ENCODE measurements around the gene SP7.
A peak's percentile ranks its signal among the peaks of the same experiment; 100 is the strongest.
"Not testable (repeated sequence)": the region's sequence is repeated elsewhere in the genome, so short reads cannot be mapped to it uniquely, and the experiment has no call there.

SP7 gene

DNA sequence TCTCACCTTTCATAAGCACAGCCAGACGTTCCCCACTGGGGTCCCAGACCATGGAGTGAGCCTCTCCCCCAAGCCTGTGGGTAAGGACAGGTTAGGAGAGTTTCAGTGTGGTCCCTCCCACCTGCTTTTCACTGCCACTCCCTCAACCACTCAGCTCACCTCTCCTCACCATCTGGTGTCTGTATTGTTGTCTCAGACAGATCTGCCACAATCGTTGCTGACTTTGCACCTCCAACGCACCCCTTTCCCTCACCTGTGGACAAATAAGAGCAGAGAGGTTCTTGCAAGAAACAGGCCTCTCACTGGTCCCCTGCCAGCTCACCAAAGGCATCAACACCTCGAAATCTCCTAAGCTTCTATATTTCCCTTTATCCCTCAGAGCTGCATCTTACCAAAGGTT is 27.9 kb downstream of the SP7 start:
- DNase-seq, result no peak

DNA sequence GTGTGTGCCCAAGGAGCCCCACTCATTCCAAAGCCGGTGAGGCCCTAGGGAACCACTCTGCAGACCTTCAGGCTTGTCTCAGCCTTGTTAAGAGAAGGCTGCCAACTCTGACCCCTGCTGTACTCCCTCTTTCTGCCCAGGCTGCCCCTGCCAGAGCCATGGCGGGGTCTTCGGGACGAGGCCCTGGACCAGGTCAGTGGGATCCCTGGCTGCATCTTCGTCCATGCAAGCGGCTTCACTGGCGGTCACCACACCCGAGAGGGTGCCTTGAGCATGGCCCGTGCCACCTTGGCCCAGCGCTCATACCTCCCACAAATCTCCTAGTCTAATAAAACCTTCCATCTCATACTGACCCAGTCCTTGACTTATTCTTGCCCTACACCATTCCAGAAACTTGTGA is 29.3 kb downstream of the SP7 start:
- no peak for DNase-seq

DNA sequence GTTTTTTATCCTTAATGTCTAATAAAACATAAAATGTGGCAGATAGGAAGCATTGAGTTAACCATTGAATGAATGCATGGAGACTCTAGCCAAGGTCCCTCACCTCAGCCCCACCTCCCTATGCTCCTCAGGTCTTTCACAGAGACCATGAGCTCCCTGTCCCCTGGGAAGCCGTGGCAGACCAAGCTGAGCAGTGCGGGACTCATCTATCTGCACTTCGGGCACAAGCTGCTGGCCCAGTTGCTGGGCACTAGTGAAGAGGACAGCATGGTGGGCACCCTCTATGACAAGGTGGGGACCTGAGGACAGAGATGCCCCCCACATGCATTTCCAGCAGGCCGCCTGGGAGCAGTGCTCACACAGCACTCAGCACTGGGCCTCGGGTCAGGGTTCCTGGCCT is 33.3 kb downstream of the SP7 start:
- DNase-seq, result no peak

DNA sequence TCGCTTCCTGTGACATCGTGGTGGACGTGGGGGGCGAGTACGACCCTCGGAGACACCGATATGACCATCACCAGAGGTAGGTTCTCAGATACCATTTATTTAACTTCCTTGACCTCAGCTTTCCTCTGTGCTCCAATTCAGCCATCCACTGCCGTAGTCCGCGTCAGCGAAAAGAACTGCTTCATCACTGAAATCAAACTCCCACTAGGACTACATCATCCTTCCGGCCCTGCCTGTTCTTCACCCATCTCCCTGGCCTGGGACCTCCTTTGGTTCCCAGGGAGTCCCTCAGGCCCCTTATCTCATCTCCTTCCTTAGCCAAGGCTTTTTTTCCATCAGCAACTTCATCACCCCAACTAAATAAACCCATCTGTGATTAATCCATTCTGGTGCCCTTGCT is 36.0 kb downstream of the SP7 start:
- peak; percentile 20 for DNase-seq

DNA sequence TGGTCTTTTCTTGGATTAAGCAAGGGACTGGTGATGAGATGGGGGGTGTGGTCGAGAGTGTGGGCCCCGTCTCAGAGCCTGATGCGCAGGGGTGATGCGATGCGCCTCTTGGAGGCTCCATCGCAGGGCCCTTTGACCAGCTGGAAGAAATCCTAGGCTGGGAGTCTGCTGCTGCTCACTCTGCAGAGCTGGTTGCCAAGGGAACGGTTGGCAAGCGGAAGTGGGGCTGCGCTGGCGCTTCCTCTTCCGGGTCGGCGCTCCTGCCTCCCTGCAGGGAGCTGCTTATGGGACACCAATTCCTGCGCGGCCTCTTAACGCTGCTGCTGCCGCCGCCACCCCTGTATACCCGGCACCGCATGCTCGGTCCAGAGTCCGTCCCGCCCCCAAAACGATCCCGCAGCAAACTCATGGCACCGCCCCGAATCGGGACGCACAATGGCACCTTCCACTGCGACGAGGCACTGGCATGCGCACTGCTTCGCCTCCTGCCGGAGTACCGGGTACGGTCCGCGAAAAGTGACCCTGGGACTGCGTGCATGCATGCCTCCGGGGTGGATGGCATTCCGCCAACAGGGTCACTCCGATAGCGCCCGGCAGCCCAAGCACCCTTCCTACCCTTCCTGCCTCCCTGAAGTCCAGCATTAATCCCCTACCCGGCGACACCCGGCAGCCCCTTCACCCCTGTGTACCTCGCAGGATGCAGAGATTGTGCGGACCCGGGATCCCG is 36.5 kb downstream of the SP7 start, which contains the start of gene MYG1:
Gene MYG1, plus strand, starts transcription at position 242 of the 727 bp plus-strand sequence. Its CDS starts 43 bp downstream, at position 285.
- peak; percentile 84 for DNase-seq

DNA sequence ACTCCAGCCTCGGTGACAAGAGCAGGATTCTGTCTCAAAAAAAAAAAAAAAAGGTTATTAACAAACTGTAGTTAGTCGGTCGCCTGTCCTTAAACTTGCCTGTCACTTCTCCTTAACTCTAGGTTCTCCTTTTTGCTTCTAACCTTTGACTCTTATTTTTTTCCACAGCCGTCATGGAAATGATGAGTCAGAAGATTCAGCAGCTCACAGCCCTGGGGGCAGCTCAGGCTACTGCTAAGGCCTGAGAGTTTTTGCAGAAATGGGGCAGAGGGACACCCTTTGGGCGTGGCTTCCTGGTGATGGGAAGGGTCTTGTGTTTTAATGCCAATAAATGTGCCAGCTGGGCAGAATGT is 37.1 kb downstream of the SP7 start:
- DNase-seq, result peak; percentile 76

DNA sequence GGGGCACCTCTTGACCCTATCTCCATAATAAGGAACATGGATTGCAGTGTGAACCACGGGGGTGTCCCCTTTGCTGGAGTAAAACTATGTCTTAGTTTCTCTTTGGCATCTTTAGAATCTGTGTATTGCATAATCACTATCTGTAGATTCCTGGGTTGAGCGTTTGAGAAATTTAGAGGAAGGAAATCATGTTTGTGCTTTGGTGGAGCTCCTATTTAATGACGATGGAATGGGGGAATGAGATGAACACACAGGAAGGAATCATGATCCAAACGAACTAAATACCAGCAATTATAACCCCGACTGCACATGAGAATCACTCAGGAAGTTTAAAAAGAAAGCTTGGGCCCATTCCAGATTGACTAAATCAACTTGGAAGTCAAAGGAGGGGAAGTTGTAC is 38.0 kb downstream of the SP7 start:
- peak; percentile 93 for DNase-seq

DNA sequence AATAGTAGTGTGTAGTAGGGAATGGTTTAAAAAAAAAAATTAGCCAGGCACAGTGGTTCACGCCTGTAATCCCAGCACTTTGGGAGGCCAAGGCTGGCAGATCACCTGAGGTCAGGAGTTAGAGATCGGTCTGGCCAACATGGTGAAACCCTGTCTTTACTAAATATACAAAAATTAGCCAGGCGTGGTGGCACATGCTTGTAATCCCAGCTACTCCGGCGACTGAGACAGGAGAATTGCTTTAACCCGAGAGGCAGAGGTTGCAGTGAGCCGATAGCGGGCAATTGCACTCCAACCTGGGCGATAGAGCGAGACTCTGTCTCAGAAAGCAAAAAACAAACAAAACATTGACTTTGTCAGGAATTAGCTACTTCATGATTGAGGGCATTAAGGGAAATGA is 39.0 kb downstream of the SP7 start:
- not testable (repeated sequence) for DNase-seq

DNA sequence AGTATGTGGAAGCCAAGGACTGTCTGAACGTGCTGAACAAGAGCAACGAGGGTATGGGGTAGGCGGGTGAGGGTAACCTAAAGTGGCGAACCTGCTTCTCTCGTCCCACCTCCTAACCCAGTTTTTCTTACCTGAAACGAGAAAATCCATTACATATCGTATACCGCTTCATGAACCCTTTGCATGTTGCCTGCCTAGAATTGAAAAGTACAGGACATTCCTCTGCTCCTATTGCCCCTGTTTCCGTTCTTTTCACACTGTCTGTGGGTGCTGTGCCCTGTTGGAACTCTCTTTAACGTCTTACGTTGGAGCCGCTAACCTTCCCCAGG is 40.3 kb downstream of the SP7 start:
- no peak for DNase-seq

DNA sequence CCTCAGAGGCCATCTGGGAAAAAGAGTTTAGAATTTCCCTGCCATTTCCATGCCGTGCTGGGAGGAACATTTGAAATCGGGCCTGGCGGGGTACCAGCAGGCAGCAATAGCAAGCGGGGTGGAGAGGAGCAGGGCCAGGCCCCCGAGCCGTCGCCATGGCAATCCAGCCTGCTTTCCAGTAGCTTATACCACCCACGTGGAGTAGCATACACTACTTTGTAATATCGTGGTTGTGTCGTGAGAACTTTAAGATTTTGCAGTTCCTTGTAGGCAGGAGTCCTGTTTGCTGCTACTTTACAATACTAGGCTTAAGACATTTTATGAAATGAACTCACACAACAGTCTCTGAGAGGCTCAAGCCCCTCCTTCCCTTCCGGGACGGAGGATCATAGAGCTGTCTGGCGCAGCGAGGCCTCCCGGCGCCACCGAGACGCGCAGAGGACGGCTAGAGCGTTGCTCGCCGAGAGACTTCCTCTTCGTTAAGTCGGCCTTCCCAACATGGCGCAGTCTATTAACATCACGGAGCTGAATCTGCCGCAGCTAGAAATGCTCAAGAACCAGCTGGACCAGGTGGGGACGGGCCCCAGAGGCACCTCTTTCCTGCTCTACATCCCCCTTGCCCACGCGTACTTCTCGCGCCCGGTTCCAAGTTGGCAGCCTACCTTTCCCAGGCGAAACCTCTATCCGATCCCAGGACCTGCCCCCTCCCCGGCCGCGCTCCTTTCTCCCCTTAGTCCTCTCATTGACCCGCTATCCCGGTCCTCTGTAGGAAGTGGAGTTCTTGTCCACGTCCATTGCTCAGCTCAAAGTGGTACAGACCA is 40.9 kb downstream of the SP7 start, which contains the start of gene PFDN5:
Gene PFDN5, plus strand, starts transcription at position 473 of the 821 bp plus-strand sequence. Its CDS starts 26 bp downstream, at position 499.
- DNase-seq, result peak; percentile 86

DNA sequence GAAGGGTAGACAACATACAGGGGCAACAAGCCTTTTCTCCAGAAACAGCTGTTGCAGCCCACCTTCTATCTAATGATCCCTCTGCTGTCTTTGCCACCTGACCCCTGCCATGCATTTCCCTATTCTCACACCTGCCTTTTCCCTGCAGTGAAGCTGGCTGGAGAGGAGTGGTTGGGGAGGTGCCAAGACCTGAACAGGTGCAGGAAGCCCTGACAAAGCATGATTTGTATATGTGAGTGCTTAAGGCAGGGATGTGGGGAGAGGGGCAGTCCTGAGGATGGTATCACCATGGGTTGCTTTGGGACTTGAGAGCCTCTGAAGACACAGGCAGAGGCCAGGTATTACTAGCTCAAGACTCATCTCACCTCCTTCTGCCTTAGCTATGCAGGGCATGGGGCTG is 43.7 kb downstream of the SP7 start:
- DNase-seq, result no peak

DNA sequence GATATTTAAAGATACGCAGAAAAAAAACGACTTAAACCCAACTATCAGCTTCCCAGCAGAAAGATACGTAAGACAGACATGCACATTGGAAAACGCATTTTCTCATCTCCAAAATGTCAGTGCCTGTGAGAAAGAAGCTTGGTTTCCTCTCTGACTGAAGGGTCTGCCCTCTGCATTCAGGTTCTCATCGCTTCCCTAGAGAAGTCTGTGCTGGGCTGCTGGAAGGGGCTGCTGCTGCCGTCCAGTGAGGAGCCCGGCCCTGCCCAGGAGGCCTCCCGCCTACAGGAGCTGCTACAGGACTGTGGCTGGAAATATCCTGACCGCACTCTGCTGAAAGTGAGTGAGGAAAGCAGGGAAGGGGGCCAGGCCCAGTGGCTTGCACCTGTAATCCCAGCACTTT is 45.5 kb downstream of the SP7 start:
- no peak for DNase-seq

DNA sequence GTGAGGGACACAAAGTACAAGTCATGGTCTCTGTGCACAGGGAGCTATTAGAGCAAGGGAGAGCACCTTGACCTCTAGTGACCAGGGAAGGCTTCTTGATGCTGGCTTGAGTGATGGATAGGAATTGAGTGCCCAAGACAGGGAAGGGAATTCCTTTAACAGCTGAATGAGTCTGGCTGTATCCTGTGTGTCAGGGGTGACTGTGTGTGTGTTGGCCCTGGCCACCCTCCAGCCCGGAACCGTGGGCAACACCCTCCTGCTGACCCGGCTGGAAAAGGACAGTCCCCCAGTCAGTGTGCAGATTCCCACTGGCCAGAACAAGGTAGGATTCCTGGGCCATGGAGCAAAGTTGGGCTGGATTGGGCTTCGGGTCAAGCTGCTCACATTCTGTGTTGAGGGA is 46.3 kb downstream of the SP7 start:
- no peak for DNase-seq

DNA sequence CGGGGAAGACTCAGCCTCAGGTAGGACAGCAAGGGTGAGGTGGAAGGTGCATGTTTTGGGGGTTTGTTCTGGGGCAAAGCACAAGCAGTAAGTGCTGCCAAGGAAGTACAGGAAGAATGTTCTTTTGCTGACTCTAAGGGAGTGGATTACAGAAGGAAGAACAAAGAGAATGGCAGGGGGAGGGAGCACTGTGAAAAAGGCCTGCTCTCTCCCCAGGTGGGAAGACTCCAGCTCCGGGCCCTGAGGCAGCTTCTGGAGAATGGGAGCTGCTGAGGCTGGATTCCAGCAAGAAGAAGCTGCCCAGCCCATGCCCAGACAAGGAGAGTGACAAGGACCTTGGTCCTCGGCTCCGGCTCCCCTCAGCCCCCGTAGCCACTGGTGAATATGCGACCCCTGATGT is 47.8 kb downstream of the SP7 start:
- no peak for DNase-seq

DNA sequence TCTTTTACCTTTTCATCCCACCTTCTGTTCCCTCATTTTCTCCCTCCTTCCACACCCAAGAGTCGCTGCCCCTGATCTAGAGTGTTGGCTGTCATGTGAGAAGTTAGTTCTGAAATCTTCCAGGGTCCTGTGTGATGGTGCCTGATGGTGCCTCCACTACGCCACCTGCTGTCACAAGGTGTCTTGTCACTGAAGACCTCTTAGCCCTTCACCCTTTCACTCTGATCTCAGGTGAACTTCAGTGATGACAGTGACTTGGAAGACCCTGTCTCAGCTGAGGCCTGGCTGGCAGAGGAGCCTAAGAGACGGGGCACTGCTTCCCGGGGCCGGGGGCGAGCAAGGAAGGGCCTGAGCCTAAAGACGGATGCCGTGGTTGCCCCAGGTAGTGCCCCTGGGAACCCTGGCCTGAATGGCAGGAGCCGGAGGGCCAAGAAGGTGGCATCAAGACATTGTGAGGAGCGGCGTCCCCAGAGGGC is 48.4 kb downstream of the SP7 start:
- peak; percentile 50 for DNase-seq

DNA sequence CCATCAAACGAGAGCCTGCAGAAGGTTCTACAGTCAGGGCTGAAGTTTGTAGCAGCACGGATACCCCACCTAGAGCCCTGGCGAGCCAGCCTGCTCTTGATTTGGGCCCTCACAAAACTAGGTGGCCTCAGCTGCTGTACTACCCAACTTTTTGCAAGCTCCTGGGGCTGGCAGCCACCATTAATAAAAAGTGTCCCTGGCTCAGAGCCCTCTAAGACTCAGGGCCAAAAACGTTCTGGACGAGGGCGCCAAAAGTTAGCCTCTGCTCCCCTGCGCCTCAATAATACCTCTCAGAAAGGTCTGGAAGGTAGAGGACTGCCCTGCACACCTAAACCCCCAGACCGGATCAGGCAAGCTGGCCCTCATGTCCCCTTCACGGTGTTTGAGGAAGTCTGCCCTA is 49.7 kb downstream of the SP7 start:
- DNase-seq, result no peak

DNA sequence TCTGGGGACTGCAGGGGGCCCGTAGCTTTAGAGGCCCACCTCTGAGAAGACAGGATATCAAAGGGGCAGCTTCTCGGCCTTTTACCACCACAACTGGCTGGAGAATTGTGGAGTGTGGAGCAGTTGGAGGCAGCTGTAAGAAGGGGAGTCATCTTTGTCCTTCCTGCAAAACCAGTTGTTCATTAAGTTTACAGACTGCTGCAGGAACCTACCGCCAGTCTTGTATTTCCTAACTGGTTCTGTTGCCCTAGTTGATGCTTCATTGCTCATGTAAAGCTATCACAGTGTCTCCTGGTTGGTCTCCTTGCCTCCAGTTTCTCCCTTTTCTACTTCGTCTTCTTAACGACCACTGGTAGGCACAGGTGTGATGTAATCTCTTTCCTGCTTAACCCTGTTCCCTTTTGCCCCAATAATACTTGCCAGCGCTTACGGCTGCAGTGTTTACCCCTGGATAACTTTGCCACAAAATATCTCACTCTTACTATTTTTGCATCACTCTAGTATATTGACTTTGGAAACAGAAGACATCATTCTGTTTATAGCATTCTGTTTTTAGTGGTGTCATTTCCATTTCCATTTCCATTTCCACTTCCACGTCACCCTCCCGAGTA is 56.2 kb downstream of the SP7 start:
- no peak for DNase-seq

DNA sequence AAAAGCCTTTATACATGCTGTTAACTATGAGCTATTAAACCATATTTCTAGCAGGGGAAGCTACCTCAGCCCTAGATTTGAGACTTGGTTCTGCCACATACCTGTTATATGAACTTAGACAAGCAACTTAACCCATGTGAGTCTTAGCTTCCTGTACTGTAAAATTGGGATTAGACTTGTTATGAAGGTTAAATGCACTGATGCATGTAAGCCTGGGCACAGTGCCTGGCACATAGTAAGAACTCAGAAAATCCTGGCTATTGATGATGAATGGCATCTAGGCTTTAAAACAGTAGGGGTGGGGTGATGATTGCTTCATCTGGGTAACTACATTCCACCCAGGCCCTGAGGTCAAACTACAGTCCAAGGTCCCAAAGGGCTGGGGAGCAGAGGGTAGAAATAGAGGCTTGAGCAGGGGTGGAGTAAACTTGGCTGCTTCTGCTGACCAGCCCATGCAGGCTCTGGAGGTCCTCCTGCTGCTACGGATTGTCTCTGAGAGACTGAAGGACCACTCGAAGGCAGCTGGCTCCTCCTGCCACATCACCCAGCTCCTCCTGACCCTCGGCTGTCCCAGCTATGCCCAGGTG is 56.8 kb downstream of the SP7 start:
- no peak for DNase-seq

DNA sequence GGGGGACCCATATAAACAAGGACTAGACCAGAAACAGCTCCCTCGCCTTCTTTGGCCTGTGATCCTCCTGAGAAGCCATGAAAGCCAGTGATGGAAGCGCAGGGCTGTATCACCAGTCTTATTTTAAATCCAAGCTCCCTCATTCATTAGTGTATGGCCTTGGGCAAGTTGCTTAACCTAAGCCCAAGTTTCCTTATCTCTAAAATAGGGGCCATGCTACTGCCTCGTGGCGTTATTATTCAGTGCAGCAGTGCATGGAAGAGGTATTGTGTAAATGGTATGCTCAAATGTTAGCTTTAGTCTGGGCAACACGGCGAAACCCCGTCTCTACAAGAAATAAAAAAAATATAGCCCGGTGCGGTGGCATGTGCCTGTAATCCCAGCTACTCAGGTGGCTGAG is 58.2 kb downstream of the SP7 start:
- DNase-seq, result no peak

All from fibroblast of skin of right quadriceps (primary cell).